DND-41 (cell line): Measurements from ENCODE around the gene NOL9.

Experiments used
- ATAC-seq: fragments of 200-7000 bp; cut with Tn5 transposase; 3 replicates; pipeline ENCODE4 v1.9.1; 2021; ENCODE audit warnings: low read depth; ENCODE audit not compliant: insufficient read depth
- DNase-seq: peaks from one replicate; pipeline ENCODE4 v3.0.0-alpha.2; 2020
- H2AFZ ChIP-seq: 2 replicates; pipeline ENCODE4 v1.6.0; 2012; ENCODE audit warnings: low read depth, low read length
- H3K27ac ChIP-seq: 2 replicates; pipeline ENCODE4 v1.5.1; 2012; ENCODE audit warnings: low read length, inconsistent platforms
- H3K27me3 ChIP-seq: fragments of 200-600 bp; sonication (generic); 2 replicates; pipeline ENCODE4 v1.6.0; 2012; ENCODE audit warnings: low read length, mild to moderate bottlenecking, inconsistent platforms; ENCODE audit not compliant: insufficient read depth, poor library complexity
- H3K36me3 ChIP-seq: 2 replicates; pipeline ENCODE4 v1.5.1; 2012; ENCODE audit warnings: low read length, inconsistent platforms; ENCODE audit not compliant: insufficient read depth
- H3K4me1 ChIP-seq: 2 replicates; pipeline ENCODE4 v1.5.1; 2012; ENCODE audit warnings: mild to moderate bottlenecking, low read length; ENCODE audit not compliant: insufficient read depth
- H3K4me2 ChIP-seq: 2 replicates; pipeline ENCODE4 v1.6.0; 2012; ENCODE audit warnings: mild to moderate bottlenecking, moderate library complexity, low read length, inconsistent platforms; ENCODE audit not compliant: insufficient read depth
- H3K4me3 ChIP-seq, 2 experiments: fragments of 200-600 bp in 1 of 2; shearing (Covaris generic) in 1 of 2; 2 replicates each; pipeline ENCODE4 v1.5.1; 2012 to 2016; ENCODE audit warnings: inconsistent platforms in 2 of 2, low read length in 2 of 2, mild to moderate bottlenecking in 2 of 2, low read depth in 1 of 2, moderate library complexity in 1 of 2
- H3K79me2 ChIP-seq: 2 replicates; pipeline ENCODE4 v1.6.0; 2012; ENCODE audit warnings: low read length, inconsistent platforms; ENCODE audit not compliant: insufficient read depth
- H3K9ac ChIP-seq: 2 replicates; pipeline ENCODE4 v1.6.0; 2012; ENCODE audit warnings: low read depth, mild to moderate bottlenecking, inconsistent platforms, low read length, moderate library complexity
- H3K9me3 ChIP-seq: 2 replicates; pipeline ENCODE4 v1.5.1; 2012; ENCODE audit warnings: low read length, moderate library complexity, mild to moderate bottlenecking, inconsistent platforms; ENCODE audit not compliant: insufficient read depth, severe bottlenecking
- H4K20me1 ChIP-seq: 2 replicates; pipeline ENCODE4 v1.6.0; 2012; ENCODE audit warnings: low read length; ENCODE audit not compliant: insufficient read depth
- CTCF ChIP-seq: IDR thresholded peaks from 2 replicates; pipeline ENCODE4 v1.5.1; 2012; ENCODE audit warnings: borderline replicate concordance, low read length, moderate library complexity, mild to moderate bottlenecking; ENCODE audit not compliant: poor library complexity, severe bottlenecking; ENCODE audit errors: extremely low read depth
- EZH2 ChIP-seq: IDR thresholded peaks from 3 replicates; pipeline ENCODE4 v1.6.1; 2012; ENCODE audit warnings: borderline replicate concordance, low read depth, mild to moderate bottlenecking, moderate library complexity, low read length, inconsistent platforms; ENCODE audit not compliant: severe bottlenecking

Gene NOL9

GRCh38 chr1:6521536-6521935, 32.8 kb downstream of the NOL9 start:
- no peak overlapping the region for H2AFZ ChIP-seq
- DNase-seq (no peak), ATAC-seq (no peak)
- H3K4me3 ChIP-seq = no peak overlapping the region
- H3K4me2 ChIP-seq = no peak overlapping the region
- H3K79me2 ChIP-seq = no peaks in the 10 kb centered on the region
- H3K27ac ChIP-seq = no peak overlapping the region
- H3K9ac ChIP-seq = no peak overlapping the region
- peaks cover 8% of the 10 kb centered on the region for H4K20me1 ChIP-seq
- peaks cover 26% of the 10 kb centered on the region for H3K36me3 ChIP-seq
- TF ChIP-seq EZH2 (no peak), CTCF (no peak)
- H3K9me3 ChIP-seq = no peaks in the 10 kb centered on the region
- H3K27me3 ChIP-seq = no peaks in the 10 kb centered on the region
- H3K4me1 ChIP-seq = no peaks in the 10 kb centered on the region

- no peak overlapping the region for H2AFZ ChIP-seq
- H3K4me2 ChIP-seq = no peak overlapping the region
- H3K27ac ChIP-seq = no peak overlapping the region
- H3K4me3 ChIP-seq = no peak overlapping the region
- H3K79me2 ChIP-seq = no peaks in the 10 kb centered on the region
- H3K9ac ChIP-seq = no peak overlapping the region
- ATAC-seq (0 out of 3 replicates have a peak, but pooled peaks have one; percentile 14), DNase-seq (no peak)
- H3K9me3 ChIP-seq = no peaks in the 10 kb centered on the region
- peaks cover 5% of the 10 kb centered on the region; the same call in 1 of the 2 replicates for H4K20me1 ChIP-seq
- no peak for TF ChIP-seq CTCF
- no peak for TF ChIP-seq EZH2
- no peaks in the 10 kb centered on the region for H3K4me1 ChIP-seq
- H3K27me3 ChIP-seq = no peaks in the 10 kb centered on the region
- H3K36me3 ChIP-seq = peaks cover 12% of the 10 kb centered on the region
These were observed 34.2 kb downstream of the NOL9 start for GRCh38 chr1:6519935-6520671.

GRCh38 chr1:6519491-6519934, 34.8 kb downstream of the NOL9 start:
- H3K27me3 ChIP-seq = no peaks in the 10 kb centered on the region
- H3K9ac ChIP-seq = no peak overlapping the region
- no peak overlapping the region for H2AFZ ChIP-seq

More at GRCh38 chr1:6519491-6519934, 34.8 kb downstream of the NOL9 start:
- Histone ChIP-seq H3K4me3 (no peak overlapping the region), H3K9me3 (no peaks in the 10 kb centered on the region), H4K20me1 (peaks cover 5% of the 10 kb centered on the region; the same call in 1 of the 2 replicates), H3K4me2 (no peak overlapping the region), H3K36me3 (peaks cover 11% of the 10 kb centered on the region), H3K79me2 (no peaks in the 10 kb centered on the region), H3K4me1 (no peaks in the 10 kb centered on the region), H3K27ac (no peak overlapping the region)
- no peak for TF ChIP-seq EZH2
- TF ChIP-seq CTCF = no peak
- DNase-seq (no peak), ATAC-seq (no peak)
